Right ventricle myocardium superior (tissue), 1 donor: ENCODE measurements around the gene FAM234B. TPM values are rescaled to one million over a fixed set of nuclear protein-coding genes. Genes with fewer than 3 reads are reported as not detected.
"Not testable (repeated sequence)": the region's sequence is repeated elsewhere in the genome, so short reads cannot be mapped to it uniquely, and the experiment has no call there.

Experiments used
- ATAC-seq: fragments of 200-7000 bp; cut with Tn5 transposase; one replicate; pipeline ENCODE4 v1.9.1; 2020; ENCODE audit warnings: mild to moderate bottlenecking; ENCODE audit not compliant: poor library complexity
- DNase-seq: peaks from one replicate; pipeline ENCODE4 v3.0.0-alpha.2; 2020
- intact Hi-C: fragments of 100-400 bp; cut with DNase I; formaldehyde crosslinking; loops from one replicate; pipeline ENCODE4 v1.11.2; 2022
- total RNA-seq: library from RNA; stranded (reverse); fragmentation: NEBNext Ultra II Directional; extraction: Animal tissue kit (Norgen Biotek cat#: 25700); gene quantifications from one replicate; pipeline ENCODE4 v1.2.1, GENCODE V29; 2021
- donor health status: DM: no; HTN: yes; CAD: no; lungs with severe emphysema.

The FAM234B gene
- total RNA-seq, 1 donor from 2014 or later = 1.8 TPM

DNA sequence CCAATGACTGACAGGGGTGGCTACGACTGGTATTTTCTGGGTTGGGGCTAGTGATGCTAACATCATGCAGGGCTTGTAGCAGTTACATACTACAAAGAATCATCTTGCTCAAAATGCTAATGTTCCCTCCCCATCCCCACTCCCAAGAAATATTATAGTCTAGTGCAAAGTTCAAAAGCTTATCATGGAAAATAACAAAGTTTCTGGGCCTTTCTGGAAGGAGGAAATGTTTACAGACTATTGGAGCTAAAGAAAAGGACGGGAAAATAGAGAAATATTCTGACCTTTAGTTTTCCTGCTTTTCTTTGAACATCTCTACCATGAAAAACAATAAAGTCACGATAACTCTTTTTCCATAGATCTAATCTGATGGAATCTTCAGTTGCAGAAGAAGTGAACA, 36.1 kb downstream of the FAM234B start:
- no peak for ATAC-seq

DNA sequence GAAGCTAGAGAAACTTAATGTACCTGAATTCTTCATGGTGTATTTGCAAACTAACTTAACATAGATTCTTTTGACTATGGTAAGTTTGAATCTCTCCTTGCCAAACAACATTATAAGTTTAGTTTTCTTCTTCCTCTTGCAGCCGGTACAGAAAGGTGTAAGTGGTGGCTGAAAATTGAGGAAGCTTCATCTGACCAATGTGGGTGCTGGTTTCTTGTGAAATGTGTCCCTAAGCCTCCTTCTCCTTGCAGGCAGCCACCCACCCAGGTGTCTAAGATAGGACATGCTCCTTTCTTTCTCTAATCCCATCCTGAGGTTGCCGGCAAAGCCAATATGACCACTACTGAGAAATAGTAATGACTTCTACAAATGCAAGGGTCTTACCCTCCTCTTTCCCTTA, 38.7 kb downstream of the FAM234B start:
- intact Hi-C loops = no loop called here
- ATAC-seq (no peak), DNase-seq (no peak)

More for the DNA sequence above, 36.1 kb downstream of the FAM234B start:
- intact Hi-C loops = no loop called here
- no peak for DNase-seq

DNA sequence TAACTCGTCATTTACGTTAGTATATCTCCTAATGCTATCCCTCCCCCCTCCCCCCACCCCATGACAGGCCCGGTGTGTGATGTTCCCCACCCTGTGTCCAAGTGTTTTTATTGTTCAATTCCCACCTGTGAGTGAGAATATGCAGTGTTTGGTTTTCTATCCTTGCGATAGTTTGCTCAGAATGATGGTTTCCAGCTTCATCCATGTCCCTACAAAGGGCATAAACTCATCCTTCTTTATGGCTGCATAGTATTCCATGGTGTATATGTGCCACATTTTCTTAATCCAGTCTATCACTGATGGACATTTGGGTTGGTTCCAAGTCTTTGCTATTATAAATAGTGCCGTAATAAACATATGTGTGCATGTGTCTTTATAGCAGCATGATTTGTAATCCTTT, 39.5 kb downstream of the FAM234B start:
- ATAC-seq, intact Hi-C loops, DNase-seq: not testable (repeated sequence)

DNA sequence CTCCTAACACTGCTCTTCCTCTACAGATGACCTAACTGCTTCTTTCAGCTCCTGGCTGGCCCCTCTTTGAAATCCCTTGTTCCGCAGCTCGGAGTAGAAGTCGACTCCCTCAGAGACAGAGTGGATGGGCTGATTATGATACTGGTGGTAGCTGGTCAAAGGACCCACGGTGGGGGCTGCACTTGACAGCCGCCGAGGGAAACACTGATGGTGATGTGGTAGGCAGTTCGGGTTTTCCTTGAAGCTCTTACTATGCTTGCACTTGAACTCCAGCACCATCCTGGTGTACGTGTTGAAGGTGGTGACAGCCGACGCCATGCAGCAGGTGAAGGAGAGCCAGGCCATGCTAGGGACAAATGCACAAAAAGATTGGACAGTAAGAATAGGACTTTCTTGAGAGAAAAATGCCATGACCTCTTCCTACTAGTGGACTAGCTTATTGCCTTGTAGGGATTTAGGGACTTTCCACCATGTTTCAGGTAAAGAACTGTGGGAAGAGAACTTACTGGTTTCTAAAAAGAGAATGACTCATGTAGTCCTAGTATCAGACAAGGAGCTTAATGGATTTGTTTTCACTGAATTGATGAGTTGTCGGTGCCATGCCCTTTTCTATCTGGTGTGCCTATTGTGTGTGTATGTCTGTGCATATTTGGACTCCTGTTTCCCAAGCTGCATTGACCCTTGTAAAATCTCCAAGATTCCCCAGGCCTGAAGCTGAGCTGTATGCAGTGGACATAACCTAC, 40.9 kb downstream of the FAM234B start:
- no peak for DNase-seq
- intact Hi-C loops = no loop called here
- no peak for ATAC-seq

DNA sequence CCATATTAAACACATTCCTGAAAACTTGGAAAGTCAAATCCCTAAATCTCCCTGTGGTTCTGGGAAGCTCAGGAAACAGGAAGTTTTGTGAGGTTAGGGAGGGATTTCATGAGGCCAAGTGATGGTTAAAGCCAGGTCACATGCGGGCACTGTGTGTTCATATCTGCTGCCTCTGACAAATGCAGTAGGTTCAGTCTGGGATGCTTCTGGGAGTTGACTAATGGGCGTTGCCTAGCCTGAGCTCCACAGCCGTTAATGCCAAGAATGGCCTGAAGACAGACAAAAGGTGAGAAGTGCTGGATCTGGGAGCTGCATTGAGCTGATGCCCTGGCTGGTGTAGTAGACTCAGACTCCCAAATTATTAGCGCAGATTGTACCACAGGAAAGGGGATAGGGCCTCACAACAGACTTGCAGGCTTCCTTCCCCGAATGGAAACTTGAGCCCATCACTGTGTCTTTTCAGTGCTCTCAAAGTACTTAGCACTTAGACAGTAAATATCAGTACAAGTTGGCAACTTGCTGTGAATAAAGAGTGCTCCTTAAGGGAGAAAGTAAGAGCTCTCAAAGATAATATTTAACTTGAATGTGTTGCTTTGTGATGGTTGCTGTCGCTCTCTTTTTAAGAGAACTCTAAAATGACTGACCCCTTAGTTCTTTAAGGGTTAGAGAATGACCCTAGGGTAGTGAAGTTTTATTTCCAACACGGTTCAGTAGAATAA, 41.9 kb downstream of the FAM234B start:
- intact Hi-C loops = no loop called here
- ATAC-seq (no peak), DNase-seq (no peak)

DNA sequence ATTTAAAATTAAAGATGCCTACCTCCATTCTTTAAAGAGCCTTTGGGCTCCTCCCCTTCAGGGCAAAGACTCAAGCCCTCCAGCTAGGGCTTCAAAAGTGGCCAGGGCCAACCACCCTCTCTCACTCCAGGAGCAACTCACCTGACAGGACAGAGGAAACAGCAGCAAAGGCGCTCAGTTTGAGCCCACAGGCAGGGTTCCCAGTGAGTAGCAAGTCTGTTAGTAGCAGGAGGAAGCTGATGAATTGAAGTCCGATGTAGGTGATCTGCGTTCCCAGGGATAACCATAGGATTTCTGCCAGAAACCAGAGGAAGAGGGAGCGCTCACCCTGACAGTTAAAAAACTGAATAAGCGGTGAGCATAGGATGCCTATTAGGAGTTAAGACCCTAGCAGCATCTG, 43.6 kb downstream of the FAM234B start:
- ATAC-seq (no peak), DNase-seq (no peak)
- intact Hi-C loops = no loop called here

DNA sequence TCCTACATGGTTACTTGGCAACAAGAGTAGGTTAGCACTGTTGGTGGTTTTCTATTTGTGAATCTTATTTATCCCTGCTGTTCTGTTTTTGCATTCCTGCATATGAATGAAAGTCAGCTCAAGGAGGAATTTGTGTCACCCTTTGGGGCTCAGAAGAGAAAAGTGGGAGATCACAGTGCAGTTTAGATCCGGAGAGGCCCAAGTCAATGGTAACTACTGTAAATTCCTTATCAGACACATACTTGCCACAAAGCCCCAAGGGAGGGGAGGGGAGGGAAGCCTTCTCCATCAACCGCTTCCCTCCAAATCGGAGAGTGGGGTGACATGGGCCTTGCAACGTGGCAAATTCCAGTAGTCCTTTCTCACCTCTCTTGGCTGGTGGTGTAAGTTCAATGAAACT, 44.3 kb downstream of the FAM234B start:
- intact Hi-C loops = no loop called here
- ATAC-seq (no peak), DNase-seq (no peak)

DNA sequence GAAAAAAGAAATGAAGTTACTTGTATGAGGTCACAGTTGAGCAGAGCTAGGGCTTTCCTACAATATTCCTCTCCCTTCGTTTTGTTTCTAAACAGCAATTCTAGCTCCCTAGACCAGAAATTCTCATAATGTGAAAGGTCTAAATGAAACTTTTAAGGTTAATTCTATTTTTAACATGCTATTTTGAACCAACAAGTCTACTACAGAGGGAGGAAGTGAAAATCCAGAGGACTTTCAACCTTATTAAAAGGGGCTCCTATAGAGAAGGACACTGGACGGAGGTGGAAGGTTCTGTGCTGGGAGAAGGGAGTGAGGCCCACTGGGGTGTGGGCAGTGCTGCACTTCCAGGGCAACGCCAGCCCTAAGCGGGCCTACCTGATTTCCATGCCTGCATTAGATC, 45.9 kb downstream of the FAM234B start:
- DNase-seq (no peak), ATAC-seq (no peak)
- intact Hi-C loops = no loop called here

DNA sequence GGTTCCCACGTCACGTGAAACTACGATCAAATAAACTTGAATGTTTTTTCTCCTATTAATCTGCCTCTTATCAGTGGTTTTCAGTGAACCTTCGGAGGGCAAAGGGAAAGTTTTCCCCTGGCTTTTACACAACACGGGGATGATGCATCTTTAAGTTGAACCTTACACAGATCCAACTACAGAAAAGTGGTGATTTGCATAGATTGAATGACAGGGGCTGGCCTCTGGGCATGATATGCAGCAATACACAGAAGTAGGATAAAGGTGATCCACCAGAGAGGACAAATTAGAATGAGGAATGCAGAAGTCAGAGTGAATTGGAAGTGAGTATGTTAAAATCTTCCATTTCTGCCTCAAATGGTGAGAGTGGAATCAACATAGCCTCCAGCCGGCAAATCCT, 47.7 kb downstream of the FAM234B start:
- intact Hi-C loops = no loop called here
- DNase-seq (no peak), ATAC-seq (no peak)

DNA sequence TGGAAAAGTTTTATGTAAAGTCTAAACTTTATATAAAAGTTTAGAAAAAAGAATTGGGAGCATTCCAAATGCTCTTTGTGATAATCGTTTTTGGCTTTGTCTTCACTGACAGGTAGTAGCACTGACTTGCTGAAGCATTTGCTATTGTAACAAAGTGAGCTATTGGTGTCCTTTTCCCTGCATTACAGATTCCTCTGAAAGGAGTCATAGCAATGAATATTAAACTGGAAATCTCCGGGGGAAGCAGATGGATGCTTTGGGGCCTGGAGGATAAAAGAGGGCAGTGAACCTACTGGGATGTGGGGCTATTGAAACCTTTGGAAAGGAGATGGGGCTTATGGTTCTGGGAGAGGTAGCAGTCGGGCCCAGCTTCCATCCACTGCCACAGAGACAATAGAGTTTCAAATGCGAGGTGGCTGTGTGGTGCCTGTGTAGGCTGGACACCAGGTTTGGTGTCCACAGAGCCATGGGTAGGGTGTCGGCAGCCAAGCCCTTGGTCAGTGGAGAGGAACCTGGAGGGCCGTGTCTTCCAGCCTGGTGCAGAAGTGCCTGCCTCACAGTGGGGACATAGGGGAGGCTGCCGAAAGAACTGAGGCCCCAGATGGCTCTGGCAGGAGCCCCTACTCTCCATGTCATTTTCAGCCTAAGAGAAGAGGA, 49.1 kb downstream of the FAM234B start:
- DNase-seq = no peak
- intact Hi-C loops = no loop called here
- ATAC-seq = no peak

DNA sequence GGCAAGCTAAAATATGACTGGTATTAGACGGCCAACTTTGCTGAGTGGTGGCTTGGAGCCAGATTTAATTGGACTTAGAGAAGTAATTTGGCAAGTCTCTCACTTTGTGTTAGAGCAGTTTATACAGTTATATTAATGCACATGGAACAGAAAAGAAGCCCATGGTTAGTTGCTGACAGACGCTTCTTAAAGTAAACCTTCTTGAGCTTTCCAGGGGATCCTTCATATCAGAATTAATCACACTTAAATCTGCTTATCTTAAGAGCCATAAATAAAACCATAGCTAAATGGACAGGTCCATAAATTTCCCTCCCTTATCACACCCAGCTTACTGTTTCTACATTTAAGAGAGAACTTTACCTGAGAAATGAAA, 49.7 kb downstream of the FAM234B start:
- ATAC-seq = no peak
- intact Hi-C loops = no loop called here
- no peak for DNase-seq

DNA sequence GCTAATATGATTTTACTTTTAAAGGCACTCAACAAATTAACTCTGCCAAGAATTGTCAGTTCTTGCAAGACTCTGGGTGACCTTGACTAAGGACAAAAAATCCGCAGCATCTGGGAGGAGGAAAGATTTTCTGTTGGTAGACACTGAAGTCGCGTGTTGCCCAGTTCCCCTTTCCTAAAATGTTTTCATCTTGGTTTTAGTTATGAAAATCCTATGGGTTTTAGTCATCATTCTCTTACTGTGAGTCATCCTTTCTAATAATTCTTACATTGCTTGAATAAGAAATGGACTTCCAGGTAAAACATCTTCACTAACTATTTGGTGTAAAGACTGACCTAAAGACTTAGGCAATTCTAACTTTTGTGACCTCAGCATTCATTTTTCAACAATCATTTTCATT, 50.2 kb downstream of the FAM234B start:
- ATAC-seq (no peak), DNase-seq (no peak)
- intact Hi-C loops = no loop called here

DNA sequence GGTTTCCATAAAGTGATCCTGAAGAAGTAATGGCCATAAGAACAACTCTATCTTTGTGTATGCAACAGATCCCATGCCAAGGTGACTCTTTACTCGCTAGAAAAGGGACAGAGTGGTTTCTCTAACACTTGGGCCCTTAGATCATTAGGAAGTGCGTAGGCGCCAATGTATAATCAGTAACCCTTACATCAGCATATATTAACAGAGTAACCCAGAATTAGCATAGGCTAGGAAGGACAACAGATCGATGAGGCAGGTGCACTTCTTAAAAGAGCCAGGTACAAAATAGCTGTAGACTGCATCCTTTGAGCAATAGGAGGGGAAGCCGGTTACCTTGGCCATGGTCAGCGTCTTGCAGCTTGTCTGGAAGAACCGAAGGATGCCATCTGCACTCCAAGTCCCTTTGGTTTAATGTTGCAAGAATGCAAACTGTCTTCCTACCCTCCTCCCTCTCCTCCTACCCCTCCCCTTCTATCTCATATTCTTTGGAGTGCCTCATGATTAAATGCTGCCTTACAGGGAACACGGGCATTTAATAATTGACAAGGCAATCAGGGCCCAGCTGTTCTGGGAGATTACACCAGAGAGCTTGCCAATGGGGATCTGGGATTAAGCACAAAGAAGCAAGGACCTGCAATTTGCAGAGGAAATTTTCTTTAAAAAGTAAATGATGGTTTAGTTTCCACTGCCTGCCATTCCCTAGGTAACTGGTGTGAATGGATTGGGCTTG, 51.2 kb downstream of the FAM234B start:
- ATAC-seq (no peak), DNase-seq (no peak)
- intact Hi-C loops = loop anchor here (5.0 kb wide), 1 partner anchor 117 kb away; no protein-coding TSS in a partner anchor

DNA sequence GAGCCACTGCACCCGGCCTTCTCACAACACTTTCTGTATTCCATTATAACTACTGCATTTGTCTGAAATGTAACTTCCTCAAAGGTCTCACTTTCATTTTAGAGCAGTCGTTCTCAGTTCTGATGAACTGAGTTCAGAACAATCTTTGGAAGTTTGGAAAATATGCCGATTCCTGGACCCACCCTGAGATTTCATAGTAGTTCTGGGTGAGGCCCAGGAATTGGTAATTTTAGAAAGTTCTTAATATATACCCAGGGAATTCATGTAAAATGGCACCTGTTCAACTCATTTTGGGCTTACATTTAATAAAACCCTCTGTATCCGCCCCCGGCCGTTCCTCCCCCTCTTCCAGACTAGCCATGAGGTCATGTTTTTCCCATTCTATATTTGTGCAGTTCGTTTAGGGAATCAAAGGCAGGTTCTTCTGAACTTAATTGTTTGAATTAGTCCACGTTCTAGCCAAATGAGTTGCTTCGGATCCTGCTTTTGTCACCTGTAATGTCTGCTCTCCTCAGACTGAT, 53.4 kb downstream of the FAM234B start:
- DNase-seq (no peak), ATAC-seq (no peak)
- intact Hi-C loops = loop anchor here (5.0 kb wide), 1 partner anchor 115 kb away; no protein-coding TSS in a partner anchor

DNA sequence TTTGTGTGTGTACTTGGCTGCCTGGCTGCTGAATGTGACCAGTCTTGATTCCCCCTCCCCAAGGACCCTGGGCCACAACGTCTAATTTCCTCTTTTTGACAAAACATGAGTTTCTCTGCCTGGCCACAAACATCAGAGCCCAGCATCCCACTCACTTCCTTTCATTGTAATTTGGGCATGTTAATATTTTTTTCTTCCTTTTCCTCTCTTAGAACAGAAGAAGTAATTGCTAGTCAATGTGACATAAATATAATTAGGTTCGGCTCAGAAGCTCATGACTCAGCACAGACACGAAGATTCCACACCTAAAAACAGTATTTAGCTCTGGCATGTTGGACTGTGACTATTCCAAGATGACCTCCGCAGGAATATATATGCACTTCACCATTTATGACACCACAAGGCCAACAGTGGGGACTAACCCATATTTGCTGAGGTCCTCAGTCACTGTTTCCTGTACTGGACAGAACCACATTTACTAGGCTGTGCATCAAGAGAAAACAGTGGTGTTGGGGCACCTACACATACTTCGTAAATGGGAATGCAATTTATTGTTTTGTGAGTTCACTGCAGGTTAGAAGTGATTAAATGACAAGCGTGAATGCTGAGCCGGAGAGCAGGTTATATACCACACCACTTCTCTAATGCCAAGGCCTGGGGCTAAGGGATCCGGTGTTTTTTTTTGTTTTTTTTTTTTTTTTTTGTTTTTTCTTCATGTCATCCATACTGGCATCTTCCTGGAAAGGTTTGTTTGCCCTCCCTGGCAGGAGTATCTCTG, 55.1 kb downstream of the FAM234B start:
- DNase-seq = no peak
- intact Hi-C loops = loop anchor here (5.0 kb wide), 1 partner anchor 113 kb away; no protein-coding TSS in a partner anchor
- no peak for ATAC-seq

DNA sequence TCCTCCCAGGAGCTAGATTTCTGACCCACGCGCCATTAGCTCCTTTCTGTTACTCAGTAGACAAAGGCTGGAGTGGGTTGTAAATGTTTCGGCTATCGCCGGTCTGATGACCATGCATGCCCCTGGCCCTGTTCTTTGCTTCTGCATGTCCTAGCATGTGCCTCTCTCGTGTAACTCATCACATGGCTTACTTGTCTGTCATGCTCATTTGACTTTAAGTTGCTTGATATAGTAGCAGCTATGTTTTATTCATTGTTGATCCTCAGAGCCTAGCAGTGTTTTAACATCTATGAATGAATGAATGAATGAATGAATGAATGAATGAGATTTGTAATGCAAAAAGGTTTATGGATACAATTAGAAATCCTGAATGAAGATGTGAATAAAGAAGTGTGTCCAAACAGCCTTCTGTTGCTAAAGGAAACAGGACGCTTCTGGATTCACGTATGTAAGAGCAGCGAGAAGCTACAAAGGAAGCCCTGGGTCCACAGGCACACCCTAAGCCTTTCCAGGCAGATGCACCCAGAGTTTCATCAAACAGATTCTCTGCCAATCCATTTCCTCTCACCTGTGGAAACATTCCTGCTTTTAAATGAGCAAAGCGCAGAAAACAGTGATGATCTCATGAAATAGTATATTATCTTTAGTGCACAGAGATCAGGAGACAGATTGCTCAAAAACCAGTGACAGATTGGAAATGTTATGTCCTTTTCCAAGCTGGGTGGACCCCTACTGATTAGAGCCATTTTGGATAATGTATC, 55.8 kb downstream of the FAM234B start:
- intact Hi-C loops = loop anchor here (2.0 to 5.0 kb wide), 3 partner anchors 52 to 112 kb away; partner anchors contain the start of gene EMP1
- ATAC-seq = no peak
- no peak for DNase-seq

DNA sequence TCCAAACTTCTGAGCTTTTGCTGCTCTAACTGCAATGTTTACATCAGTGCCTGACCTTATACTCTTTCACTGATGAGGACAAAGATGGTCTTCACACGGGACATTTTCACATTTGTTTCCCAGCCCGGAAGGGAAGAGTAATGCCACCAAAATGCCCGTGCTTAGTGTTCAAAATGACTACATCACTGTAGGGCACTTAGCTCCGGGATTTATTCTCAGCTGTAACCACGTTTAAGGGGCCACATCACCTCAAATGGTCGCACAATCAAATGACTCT, 56.4 kb downstream of the FAM234B start:
- ATAC-seq = no peak
- no peak for DNase-seq
- intact Hi-C loops = loop anchor here (2.0 to 5.0 kb wide), 2 partner anchors 52 to 96 kb away; partner anchors contain the start of gene EMP1
